GM18517 (cell line): ENCODE data around the gene TAS2R40.
"Not testable (repeated sequence)": the region's sequence is repeated elsewhere in the genome, so short reads cannot be mapped to it uniquely, and the experiment has no call there.

ENCODE experiments used
- ATAC-seq: cut with Tn5 transposase; IDR thresholded peaks from one replicate; pipeline ENCODE4 v1.9.1; 2021; ENCODE audit warnings: mild to moderate bottlenecking, moderate library complexity; ENCODE audit not compliant: unreplicated experiment

The TAS2R40 gene

DNA sequence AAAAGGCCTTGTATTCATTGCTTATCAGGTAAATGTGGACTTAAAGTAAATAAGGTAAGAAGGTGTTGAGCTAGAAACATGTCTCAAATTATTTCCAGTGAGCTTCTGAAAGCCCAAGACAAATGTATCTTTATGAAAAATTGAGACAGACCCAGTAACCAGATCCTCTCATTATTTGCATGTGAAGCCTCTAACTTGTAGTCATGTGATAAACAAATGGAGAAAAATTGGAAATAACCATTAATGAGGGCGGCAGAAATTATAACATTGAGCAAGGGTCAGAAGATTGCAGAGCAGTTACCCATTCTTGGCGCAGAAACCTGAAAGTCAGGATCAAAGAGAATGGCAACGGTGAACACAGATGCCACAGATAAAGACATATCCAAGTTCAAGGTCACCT, at the start of gene TAS2R40:
Gene TAS2R40, plus strand, starts transcription at position 301 of the 400 bp plus-strand sequence. Its CDS starts 42 bp downstream, at position 343.
- no peak for ATAC-seq

GRCh38 chr7:143172354-143172753, 49.5 kb upstream of the TAS2R40 start:
- ATAC-seq, result no peak

- no peak for ATAC-seq
Observed at GRCh38 chr7:143176128-143176527, 45.7 kb upstream of the TAS2R40 start.

- ATAC-seq, result no peak
Observed at GRCh38 chr7:143177374-143178119, 44.3 kb upstream of the TAS2R40 start.

DNA sequence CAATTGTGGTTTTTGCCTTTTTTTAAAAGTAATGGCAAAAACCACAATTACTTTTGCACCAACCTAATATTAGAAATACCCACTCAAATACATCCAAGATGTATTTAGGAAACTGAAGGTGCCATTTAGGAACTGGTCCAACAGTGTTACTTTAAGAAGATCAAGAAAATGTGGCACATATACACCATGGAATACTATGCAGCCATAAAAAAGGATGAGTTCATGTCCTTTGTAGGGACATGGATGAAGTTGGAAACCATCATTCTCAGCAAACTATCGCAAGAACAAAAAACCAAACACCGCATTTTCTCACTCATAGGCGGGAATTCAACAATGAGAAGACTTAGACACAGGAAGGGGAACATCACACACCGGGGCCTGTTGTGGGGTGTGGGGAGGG, 41.1 kb upstream of the TAS2R40 start:
- not testable (repeated sequence) for ATAC-seq

- ATAC-seq, result no peak
Observed at GRCh38 chr7:143181349-143181748, 40.5 kb upstream of the TAS2R40 start.

DNA sequence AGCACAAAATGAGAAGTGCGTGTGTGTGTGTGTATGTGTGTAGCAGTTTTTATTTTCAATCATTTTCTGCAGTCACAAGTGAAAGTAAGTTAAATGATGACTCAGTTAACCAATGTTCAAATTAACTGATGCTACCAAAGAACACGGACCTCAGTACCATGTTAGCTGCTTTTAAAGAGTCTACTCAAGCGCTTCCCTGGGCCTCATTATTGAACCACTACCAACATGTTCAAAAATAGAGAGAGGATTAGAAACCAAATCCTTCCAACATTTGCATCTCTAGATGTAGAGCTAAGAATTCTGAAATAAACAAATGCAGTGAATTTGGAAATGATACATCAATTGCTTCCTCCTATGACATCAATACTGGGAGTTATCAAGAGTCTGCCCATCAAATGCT, 38.8 kb upstream of the TAS2R40 start, which contains the start of gene TAS2R39:
Gene TAS2R39, plus strand, starts transcription at position 396 of the 400 bp plus-strand sequence. Its CDS starts 0 bp downstream, at position 396.
- ATAC-seq, result no peak

DNA sequence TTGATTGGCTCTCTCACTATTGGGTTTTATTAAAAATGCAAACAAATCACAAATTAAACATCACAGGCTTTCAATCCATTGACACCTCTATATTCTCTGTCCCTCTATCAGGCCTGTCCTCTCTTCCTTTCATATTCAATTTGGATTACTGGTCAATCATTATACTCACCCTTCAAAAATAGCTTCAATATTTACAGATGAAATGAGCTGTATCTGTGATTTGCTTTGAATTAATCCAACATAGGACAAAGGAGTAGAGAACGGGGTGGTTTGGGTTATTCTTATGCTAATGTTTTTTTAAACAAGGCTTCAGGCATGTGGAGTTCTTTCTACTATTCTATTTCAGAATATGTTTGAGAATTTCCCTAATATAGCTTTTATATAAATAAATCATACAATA, 36.3 kb upstream of the TAS2R40 start:
- ATAC-seq, result no peak

DNA sequence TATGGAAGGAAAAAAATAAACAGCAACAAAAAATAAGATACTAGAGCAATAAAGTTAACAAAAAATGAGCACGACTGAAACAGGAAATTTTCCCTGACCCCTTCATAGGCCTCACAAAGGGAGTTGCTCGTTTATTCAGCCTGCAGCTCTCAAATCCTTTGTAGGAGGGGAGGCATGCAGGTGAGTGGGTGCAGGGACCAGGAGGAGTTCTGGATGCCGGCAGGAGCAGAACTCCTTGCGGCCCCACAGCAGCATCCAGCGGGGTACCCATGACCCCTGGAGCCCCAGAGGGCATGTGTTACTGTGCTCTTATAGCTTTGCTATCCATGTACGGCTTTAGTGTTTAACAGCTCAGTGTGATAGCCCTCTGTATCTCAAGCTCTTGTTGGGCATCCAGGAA, 32.8 kb upstream of the TAS2R40 start:
- ATAC-seq, result no peak

DNA sequence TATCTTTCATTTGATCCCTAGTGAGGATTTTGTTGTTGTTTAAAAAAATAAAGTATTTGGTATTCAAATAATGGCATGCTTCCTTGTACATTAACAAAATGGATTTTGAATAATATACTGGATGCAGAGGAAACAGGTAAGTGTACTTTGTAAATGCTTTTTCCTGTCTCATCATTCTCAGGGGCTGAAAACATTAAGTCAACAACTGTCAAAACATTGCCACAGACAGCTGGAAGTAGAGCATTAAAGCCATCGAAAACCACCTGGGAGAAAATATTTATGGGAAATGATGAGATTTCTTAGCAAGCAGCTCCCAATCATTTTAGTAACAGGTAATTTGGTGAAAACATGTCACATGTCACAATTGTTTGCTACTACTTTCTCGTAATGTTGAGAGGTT, 28.0 kb upstream of the TAS2R40 start:
- no peak for ATAC-seq

GRCh38 chr7:143199040-143199439, 22.8 kb upstream of the TAS2R40 start:
- no peak for ATAC-seq

- ATAC-seq, result no peak
Observed at GRCh38 chr7:143202161-143202560, 19.7 kb upstream of the TAS2R40 start.

DNA sequence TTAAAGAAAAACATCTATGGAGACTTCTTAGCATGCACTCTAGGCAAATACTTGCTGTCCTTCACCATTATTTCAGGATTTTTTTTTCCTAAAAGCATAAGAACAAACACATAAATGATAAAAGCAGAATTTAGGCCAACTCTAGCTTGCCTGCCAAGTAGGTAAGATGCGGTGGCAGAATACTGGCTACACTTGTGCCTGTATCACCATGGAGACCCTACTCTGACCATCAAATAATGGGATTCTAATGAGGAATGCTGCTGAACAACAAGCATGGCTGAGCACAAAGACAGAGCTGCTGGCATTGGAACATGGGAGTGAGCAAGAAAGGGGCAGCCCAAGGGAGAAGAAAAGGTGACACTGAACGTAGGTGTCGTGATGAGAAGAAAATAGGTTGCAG, 18.5 kb upstream of the TAS2R40 start:
- no peak for ATAC-seq

- peak; percentile 80 for ATAC-seq
Observed at GRCh38 chr7:143205560-143206293, 16.1 kb upstream of the TAS2R40 start.

DNA sequence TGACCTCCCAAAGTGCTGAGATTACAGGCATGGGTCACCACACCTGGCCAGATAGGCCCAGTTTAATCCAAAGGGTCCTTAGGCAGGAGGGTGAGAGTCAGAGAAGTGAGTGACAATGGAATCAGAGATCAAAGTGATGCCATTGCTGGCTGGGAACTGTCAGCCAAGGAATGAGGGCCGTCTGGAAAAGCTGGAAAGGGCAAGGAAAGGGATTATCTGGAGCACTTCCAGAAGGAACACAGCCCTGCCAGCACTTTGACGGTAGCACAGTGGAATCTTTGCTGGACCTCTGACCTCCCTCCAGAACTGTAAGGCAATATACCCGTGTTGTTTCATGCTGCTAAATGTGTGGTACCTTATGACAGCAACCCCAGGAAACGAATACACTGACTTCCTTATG, 11.3 kb upstream of the TAS2R40 start:
- no peak for ATAC-seq

DNA sequence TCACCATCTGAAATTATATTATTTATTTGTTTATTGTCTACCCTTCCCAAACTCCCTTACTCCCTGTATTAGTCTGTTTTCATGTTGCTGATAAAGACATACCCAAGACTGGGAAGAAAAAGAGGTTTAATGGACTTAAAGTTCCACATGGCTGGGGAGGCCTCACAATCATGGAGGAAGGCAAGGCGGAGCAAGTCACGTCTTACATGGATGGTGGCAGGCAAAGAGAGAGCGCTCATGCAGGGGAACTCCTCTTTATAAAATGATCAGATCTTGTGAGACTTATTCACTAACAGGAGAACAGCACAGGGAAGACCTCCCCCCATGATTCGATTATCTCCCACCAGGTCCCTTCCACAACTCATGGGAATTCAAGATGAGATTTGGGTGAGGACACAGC, 8.4 kb upstream of the TAS2R40 start:
- not testable (repeated sequence) for ATAC-seq

DNA sequence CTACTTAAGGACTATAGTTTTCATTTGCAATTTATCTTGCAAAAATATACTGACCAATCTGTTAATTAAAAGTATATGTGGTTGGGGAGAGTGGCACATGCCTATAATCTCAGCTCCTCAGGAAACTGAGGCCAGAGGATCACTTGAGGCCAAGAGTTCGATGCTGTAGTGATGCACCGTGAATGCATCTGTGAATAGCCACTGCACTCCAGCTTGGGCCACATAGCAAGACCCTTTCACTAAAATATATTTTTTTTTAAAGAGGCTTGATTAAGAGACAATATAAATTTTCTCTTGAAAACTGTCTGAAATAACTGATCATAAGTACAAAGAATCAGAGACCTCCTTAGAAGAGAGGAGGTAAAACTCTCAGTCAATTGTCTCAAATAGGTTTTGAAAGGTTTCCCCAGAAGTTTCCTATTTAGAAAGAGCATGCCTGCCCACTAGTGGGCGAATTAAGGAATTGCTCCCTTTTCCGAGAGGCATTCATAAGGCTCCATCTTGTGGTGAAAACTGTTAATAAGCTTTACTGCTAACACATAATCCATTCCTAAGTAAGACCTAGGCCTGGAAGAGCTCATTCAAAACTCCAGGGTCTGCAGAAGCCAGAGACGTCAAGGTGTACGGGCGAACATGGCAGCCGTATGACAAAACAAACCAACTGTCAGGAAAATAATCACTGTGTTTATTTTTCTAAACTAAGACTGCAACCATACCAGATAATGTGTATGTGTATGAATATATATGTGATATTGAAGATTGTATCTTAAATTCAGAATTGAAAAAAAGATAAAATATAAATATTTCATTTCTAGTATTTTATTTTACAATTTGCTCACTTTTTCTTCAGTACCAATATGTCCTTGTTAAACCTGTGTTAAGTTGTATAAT, 6.8 kb upstream of the TAS2R40 start:
- ATAC-seq, result peak; percentile 85

DNA sequence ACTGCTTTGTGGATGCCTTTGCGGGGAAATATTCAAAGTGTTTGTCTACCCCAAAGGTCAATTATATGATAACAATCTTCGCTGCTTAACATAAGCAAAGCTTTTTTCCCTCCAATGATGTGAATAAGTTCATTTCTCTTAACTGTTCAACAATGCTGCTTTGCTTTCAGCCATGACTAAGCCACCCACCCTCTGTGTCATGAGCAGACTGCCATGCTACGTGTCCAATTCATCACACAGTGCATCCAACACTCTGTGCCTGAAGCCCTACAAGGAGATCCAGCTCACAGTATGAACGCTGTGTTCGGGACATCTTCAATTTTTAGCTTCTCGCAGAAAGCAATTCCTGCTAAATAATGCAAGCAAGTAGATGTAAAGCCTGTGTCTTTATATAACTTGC, 5.7 kb upstream of the TAS2R40 start:
- ATAC-seq, result no peak

GRCh38 chr7:143216686-143217085, 5.2 kb upstream of the TAS2R40 start:
- ATAC-seq, result no peak

- no peak for ATAC-seq
Observed at GRCh38 chr7:143217806-143218205, 4.0 kb upstream of the TAS2R40 start.

DNA sequence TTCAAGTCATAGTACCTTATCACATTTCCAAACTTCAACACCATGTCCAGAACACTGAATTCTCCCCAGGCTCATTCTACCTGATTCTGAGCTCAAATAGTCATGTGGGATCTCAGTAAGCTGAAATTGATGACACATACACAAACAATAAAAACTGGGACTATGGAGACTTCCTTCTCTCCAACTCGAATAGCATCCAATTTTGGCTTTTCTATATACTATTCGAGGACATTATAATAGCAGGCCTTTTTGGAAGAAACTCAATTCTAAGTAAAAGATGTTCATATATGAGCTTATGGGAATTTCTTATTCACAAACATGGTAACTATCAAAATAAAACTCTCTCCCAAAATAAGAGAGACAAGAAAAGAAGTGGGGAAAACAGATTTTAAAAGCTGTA, 551 bp upstream of the TAS2R40 start:
- ATAC-seq, result no peak
